Gastrocnemius medialis (tissue), 4 donors: ENCODE measurements around the gene MAGEC2. TPM values are rescaled to one million over a fixed set of nuclear protein-coding genes. Genes with fewer than 3 reads are reported as not detected.

Source experiments
- ATAC-seq, 2 donors: fragments of 150-250 bp; one replicate each; pipeline ENCODE4 v1.9.1; 2016
- DNase-seq, 2 donors: peaks; one replicate each; pipeline ENCODE4 v3.0.0-alpha.2; 2019
- H3K27ac ChIP-seq, 4 donors: fragments of 200-600 bp; sonication (generic); 1 replicate in 1 of 4; 2 replicates in 3 of 4; pipeline ENCODE4 v1.5.1; 2016 to 2018; ENCODE audit warnings: mild to moderate bottlenecking in 2 of 4, moderate library complexity in 1 of 4
- H3K27me3 ChIP-seq, 3 donors: fragments of 200-600 bp; sonication (generic) in 2 of 3; 1 replicate in 1 of 3; 2 replicates in 2 of 3; pipeline versions ENCODE4 v1.5.1 to v1.6.0; 2016 to 2019; ENCODE audit warnings: mild to moderate bottlenecking in 1 of 3, moderate library complexity in 1 of 3
- H3K36me3 ChIP-seq, 2 donors: fragments of 200-600 bp; sonication (generic) in 1 of 2; one replicate each; pipeline ENCODE4 v1.5.1; 2017 to 2018
- H3K4me1 ChIP-seq, 2 donors: fragments of 200-600 bp; sonication (generic) in 1 of 2; one replicate each; pipeline ENCODE4 v1.5.1; 2016 to 2017; ENCODE audit warnings: mild to moderate bottlenecking in 2 of 2
- H3K4me3 ChIP-seq, 4 donors: fragments of 200-600 bp; sonication (generic) in 3 of 4; 1 replicate in 1 of 4; 2 replicates in 3 of 4; pipeline ENCODE4 v1.5.1; 2016 to 2019; ENCODE audit warnings: mild to moderate bottlenecking in 2 of 4
- H3K9me3 ChIP-seq, 3 donors: fragments of 200-600 bp; sonication (generic) in 2 of 3; 1 replicate in 1 of 3; 2 replicates in 2 of 3; pipeline ENCODE4 v1.5.1; 2016 to 2019
- CTCF ChIP-seq, 5 experiments: fragments of 450-650 bp in 3 of 5; fragments of 200-600 bp in 2 of 5; sonication (generic) in 2 of 5; IDR thresholded peaks in 4 of 5; conservative IDR thresholded peaks in 1 of 5; 1 replicate in 4 of 5; 2 replicates in 1 of 5; pipeline ENCODE4 v1.5.1; 2016 to 2019; ENCODE audit warnings: antibody characterized with exemption in 5 of 5, mild to moderate bottlenecking in 3 of 5, moderate library complexity in 3 of 5
- POLR2A ChIP-seq, 2 donors: fragments of 450-650 bp; IDR thresholded peaks; one replicate each; pipeline ENCODE4 v1.6.1; 2017; ENCODE audit warnings: antibody characterized with exemption in 2 of 2, mild to moderate bottlenecking in 2 of 2, moderate library complexity in 2 of 2
- in situ Hi-C, 4 donors: fragments of 200-750 bp; cut with MboI; loops; one replicate each; pipeline versions ENCODE4 v1.15.0 to v1.8.0; 2017; ENCODE audit warnings: low sequenced_read_pairs in 4 of 4
- intact Hi-C: fragments of 100-400 bp; cut with DNase I; formaldehyde crosslinking; loops from one replicate; pipeline ENCODE4 v1.15.1; 2023; ENCODE audit warnings: low total_unique reads
- total RNA-seq, 4 donors: library from RNA; depleted of rRNA; stranded (reverse); fragments of >200 nt; gene quantifications; one replicate each; pipeline versions ENCODE4 v1.1.0 to v1.2.3, GENCODE V29; 2016

Gene MAGEC2
- total RNA-seq, 4 donors from 2014 or later, result not detected

GRCh38 chrX:142201113-142201512 is 4.0 kb downstream of the MAGEC2 start:
- H3K4me3 ChIP-seq, result no peak overlapping the region
- H3K4me1 ChIP-seq, result no peaks in the 10 kb centered on the region
- H3K27me3 ChIP-seq, result no peaks in the 10 kb centered on the region
- intact Hi-C loops (no loop called here), in situ Hi-C loops (no loop called here)
- no peak for TF ChIP-seq CTCF (IDR thresholded peaks at IDR 0.05 in 4 of 5, conservative IDR thresholded peaks at IDR 0.05 in 1 of 5)
- DNase-seq (no peak), ATAC-seq (no peak)
- H3K36me3 ChIP-seq, result no peaks in the 10 kb centered on the region
- H3K27ac ChIP-seq, result no peak overlapping the region
- no peaks in the 10 kb centered on the region for H3K9me3 ChIP-seq

- intact Hi-C loops, result no loop called here
- H3K36me3 ChIP-seq, result no peaks in the 10 kb centered on the region
- no peak for ATAC-seq
Observed at GRCh38 chrX:142186103-142186502, 19.0 kb downstream of the MAGEC2 start.

DNA sequence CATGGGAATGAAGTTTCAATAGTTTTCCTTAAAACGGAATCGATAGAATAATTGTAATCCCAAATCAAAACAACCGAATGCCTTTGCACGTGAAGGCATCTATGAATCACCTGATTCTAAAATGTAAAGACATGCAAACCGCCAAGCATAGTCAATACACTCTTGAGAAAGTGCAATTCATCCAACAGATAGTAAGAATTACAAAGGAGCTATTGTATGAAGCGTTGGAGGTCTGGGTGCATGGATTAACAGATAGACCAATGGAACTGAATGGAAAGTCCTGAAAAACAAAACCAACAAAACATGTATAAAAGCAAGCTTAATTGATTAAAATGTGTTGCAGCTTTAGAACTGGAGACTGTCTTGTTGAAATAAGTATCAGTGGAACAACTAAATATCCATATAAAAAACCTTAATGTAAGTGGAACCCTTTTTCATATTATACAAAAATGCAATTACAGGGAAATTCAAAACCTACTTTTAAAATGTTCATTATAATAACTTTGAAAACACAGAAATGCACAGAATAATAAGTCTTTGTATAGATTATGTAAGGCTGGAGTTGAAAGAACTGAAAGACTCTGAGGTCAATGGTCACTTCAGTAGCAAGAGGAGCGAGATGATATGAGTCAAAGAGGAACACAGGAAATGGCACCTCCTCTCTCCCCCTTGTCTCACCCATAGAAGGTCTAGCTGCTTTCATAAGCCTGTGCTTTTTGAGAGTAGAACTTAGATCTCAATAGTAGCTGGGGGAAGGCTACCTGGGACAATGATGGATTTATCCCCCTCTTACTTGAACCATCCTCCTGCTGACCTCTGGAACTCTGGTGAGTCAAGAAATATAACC is 20.1 kb downstream of the MAGEC2 start:
- Histone ChIP-seq H3K4me1 (no peaks in the 10 kb centered on the region), H3K27me3 (no peaks in the 10 kb centered on the region), H3K9me3 (no peaks in the 10 kb centered on the region), H3K27ac (no peak overlapping the region), H3K36me3 (no peaks in the 10 kb centered on the region), H3K4me3 (no peak overlapping the region)
- TF ChIP-seq POLR2A (IDR thresholded peaks at IDR 0.05), result no peak
- ATAC-seq (no peak), DNase-seq (no peak)
- in situ Hi-C loops, result no loop called here
- intact Hi-C loops, result no loop called here

More at GRCh38 chrX:142186103-142186502, 19.0 kb downstream of the MAGEC2 start:
- TF ChIP-seq CTCF (IDR thresholded peaks at IDR 0.05 in 4 of 5, conservative IDR thresholded peaks at IDR 0.05 in 1 of 5) (no peak), POLR2A (IDR thresholded peaks at IDR 0.05) (no peak)
- Histone ChIP-seq H3K4me3 (no peak overlapping the region), H3K27me3 (no peaks in the 10 kb centered on the region), H3K9me3 (no peaks in the 10 kb centered on the region), H3K27ac (no peak overlapping the region), H3K4me1 (no peaks in the 10 kb centered on the region)
- DNase-seq, result no peak
- in situ Hi-C loops, result no loop called here

DNA sequence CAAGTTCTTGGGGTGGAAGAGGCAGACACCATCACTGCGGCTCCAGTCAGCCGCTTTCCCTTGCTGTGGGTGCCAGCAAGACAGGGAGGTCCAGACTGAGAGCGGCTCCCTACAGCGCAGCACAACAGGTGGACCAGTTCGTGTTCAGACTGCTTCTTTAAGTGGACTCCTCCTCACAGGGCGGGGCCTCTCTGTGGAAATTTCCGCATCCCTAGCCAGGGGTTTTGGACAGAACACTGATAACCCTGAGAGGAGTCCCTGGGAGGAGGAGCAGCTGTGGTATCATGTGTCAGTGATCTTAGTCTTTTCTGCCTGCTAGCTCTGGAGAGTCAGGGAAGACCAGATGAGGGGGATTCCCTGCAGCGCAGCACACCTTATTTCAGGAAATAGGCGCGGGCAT is 48.5 kb downstream of the MAGEC2 start:
- TF ChIP-seq POLR2A (IDR thresholded peaks at IDR 0.05) (no peak), CTCF (IDR thresholded peaks at IDR 0.05 in 4 of 5, conservative IDR thresholded peaks at IDR 0.05 in 1 of 5) (no peak)

More for the DNA sequence above, 48.5 kb downstream of the MAGEC2 start:
- ATAC-seq, result no peak
- in situ Hi-C loops, result no loop called here
- Histone ChIP-seq H3K4me3 (no peak overlapping the region), H3K27ac (no peak overlapping the region), H3K9me3 (no peaks in the 10 kb centered on the region), H3K4me1 (no peaks in the 10 kb centered on the region), H3K36me3 (no peaks in the 10 kb centered on the region), H3K27me3 (no peaks in the 10 kb centered on the region)
- intact Hi-C loops, result no loop called here
- no peak for DNase-seq
